CD4-positive, alpha-beta T cell treated with Interleukin-17A for 1 hour (primary cell): ENCODE measurements around the gene RPL14.
"Not testable (repeated sequence)": the region's sequence is repeated elsewhere in the genome, so short reads cannot be mapped to it uniquely, and the experiment has no call there.

Source experiments
- DNase-seq: peaks from one replicate; pipeline ENCODE4 v3.0.0-alpha.2; 2020

RPL14 gene

GRCh38 chr3:40456940-40457823 is at the start of gene RPL14:
Gene RPL14 (plus strand): TSS chr3:40457339. CDS start chr3:40457472, 133 bp downstream.
- peak; percentile 96 for DNase-seq

DNA sequence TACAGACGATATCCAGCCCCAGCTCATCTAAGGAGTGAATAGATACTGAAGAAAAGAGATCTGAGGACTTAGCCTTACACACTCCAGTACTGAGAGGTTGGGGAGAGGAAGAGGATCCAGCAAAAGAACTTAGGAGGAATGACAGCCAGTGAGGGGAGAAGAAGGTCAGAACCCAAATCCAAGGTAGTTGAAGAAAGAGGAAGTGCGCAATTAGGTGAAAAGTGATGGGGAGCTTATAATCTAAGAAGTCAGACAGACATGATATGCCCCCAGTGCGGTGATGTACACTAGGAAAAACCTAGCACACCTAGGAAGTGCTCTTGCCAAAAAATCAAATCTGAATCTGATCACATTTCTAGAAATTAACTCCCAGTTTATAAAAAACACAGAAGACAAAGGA is 49.5 kb upstream of the RPL14 start:
- no peak for DNase-seq

DNA sequence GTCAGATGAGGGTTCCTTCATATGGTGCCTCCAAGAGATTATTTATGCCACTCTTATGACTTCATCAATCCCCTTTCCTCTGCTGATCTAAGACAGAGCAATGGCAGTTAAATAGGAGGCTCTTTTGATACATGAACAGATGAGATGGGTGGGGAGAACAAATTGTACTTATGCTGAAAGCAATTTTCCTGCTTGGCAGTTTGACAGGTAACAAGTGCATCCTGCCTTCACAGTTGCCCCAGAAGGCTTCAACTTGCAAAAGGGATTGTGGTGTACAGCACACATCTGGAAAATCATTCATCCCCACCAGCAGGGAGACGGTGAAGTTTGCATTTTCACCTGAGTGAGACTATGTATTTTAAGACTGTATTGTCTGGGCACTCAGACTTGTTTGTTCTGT is 42.9 kb upstream of the RPL14 start:
- DNase-seq: no peak

- no peak for DNase-seq
Measured at GRCh38 chr3:40417845-40418543, 39.1 kb upstream of the RPL14 start.

- DNase-seq: no peak
Measured at GRCh38 chr3:40422861-40423260, 34.3 kb upstream of the RPL14 start.

GRCh38 chr3:40427045-40427669 is 30.0 kb upstream of the RPL14 start:
- no peak for DNase-seq

GRCh38 chr3:40432793-40433192 is 24.3 kb upstream of the RPL14 start:
- no peak for DNase-seq

- DNase-seq: no peak
Measured at GRCh38 chr3:40437889-40438288, 19.2 kb upstream of the RPL14 start.

DNA sequence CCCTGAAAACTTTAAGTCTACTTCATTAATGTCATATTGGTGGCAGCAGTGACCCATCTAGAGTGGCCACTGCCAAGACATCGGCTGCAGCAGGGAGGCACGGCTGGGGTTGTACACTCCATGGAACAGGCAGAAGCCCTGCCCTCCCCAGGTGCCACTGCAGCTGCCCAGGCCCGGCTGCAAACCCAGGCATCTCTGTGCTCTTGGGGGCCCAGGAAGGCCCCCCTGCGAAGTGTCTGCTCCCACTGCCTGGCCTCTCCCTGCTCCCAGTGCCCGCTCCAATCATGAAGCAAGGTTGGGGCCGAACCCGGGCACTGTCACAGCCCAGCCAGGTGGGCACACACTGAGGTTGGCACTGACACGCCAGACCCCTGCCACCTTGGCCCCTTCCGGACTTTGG is 12.1 kb upstream of the RPL14 start:
- DNase-seq: no peak

DNA sequence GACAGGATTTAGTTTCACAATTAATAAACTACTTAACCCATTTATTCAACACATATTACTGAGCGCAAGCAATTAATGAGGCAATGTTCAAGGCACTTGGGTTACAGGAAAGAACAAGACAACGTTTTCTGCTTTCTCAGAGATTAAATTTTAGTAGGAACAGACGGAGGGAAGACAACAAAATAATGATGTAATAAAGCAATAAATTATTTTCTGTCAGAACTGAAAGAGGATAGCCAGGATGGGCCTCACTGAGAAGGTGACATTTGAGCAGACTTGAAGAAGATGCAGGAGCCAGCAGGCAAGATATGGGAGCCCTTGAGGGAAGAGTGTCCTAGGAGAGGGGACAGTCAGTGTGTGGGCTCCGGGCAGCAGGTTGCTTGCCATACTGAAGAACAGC is 11.3 kb upstream of the RPL14 start:
- DNase-seq: no peak

DNA sequence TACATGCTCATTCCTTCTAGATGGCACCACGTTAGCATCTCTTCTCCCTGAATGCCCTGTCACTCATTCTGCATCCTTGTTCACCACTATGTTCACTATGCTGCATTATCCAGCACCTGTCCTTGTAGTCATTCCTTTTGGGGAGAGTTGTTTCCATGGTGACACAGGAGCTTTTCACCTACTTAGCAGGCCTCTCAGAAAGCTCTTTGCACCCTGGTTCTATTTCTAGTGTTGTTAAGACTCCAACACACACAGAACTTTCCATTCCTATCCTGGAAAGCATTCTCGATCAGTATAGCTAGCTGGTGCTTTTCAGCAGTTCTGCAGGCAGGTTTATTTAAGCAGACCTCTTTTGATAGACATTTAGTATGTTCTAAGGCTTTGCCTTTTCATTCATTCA is 6.7 kb upstream of the RPL14 start:
- no peak for DNase-seq

DNA sequence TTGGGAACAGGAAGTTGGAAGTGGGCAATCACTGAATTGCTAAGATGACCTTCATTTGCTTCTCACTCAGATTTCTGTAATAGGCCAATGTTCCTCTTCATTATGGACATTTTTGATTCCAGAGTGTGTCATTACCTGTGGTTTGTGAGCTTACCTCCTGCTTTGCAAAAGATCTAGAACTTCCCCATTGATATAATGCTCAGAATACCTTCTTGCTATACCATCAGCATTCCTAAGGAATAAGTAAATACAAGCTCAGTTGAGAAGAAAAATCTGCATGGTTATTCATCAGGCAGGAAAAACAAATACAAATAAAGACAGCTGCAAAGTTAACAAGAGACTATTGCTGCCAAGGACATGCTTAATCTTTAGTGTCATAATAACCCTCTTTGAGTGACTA is 5.6 kb upstream of the RPL14 start:
- no peak for DNase-seq

GRCh38 chr3:40452057-40452456 is 5.1 kb upstream of the RPL14 start:
- DNase-seq: no peak

- DNase-seq: no peak
Measured at GRCh38 chr3:40452562-40452875, 4.6 kb upstream of the RPL14 start.

DNA sequence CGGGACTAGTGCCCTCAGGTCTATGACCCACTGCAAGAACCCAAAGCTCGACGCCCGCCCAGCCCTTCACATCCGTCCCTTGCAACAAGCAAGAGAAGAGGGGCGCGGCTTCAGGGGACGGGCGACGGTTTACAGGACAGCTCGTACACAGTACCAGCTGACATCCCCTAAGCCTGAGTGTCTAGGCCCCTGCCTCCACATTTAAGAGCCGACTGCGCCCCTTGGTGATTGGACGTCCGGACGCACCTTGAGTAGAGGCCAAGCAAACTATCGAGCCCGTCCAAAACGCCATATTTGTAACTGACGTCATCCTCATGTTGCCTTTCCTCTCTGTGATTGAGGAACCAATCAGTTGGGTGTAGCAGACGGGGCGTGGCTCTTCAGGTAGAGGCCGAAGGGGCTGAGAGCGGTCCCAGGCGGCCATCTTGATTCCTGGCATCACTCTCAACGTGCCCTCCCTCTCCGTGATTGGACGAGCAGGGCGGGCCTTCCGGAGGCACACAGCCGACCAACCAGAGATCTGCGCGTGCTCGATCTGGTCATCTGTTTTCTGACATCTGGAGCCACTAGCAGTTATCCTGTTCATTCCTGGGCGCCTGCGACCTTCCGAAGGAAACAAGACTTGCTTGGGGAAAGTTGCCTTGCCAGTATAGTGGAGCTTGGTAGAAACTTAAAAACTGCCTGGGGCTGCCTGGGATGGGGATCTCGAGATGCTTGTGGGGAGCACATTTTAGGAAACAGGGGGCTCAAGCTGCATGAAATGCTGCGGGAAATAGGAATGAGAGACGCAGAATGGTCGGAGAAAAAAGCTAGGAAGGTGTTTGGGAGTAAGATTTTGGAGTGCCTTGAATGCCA is 4.0 kb upstream of the RPL14 start:
- peak; percentile 98 for DNase-seq

GRCh38 chr3:40453933-40454332 is 3.2 kb upstream of the RPL14 start:
- DNase-seq: no peak

DNA sequence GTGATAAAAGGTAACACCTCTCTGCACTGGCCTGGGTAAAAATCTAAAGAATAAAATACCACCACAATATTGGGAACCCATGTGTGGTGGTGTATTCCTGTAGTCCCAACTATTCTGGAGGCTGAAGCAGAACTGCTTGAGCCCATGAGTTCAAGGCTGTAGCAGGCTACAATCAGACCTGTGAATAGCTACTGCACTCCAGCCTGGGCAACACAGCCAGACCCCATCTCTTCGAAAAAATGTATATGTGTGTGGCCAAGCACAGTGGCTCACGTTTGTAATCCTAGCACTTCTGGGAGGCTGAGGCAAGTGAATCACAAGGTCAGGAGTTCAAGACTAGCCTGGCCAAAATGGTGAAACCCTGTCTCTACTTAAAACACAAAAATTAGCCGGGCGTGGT is 1.8 kb upstream of the RPL14 start:
- no peak for DNase-seq

DNA sequence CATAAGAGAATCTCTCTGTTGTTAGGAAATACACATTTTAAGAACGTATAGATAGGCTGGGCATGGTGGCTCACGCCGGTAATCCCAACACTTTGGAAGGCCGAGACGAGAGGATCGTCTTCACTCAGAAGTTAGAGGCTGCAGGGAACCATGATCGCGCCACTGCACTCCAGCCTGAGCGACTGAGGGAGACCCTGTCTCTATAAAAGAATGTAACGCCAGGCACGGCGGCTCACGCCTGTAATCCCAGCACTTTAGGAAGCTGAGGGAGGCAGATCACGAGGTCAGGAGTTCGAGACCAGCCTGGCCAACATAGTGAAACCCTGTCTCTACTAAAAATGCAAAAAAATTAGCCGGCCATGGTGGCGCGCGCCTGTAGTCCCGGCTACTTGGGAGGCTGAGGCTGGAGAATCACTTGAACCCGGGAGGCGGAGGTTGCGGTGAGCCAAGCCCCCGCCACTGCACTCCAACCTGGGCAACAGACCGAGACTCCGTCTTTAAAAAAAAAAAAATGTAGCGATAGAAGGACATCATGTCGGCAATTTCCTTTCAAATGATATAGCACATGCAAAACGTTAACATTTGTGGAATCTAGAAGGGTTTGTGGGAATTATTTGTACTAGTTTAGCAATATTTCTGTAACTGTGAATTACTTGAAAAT is 730 bp upstream of the RPL14 start:
- DNase-seq: no peak

GRCh38 chr3:40458473-40458872 is 1.3 kb downstream of the RPL14 start:
- no peak for DNase-seq

GRCh38 chr3:40460481-40460880 is 3.3 kb downstream of the RPL14 start:
- not testable (repeated sequence) for DNase-seq

GRCh38 chr3:40461161-40461560 is 4.0 kb downstream of the RPL14 start:
- no peak for DNase-seq

DNA sequence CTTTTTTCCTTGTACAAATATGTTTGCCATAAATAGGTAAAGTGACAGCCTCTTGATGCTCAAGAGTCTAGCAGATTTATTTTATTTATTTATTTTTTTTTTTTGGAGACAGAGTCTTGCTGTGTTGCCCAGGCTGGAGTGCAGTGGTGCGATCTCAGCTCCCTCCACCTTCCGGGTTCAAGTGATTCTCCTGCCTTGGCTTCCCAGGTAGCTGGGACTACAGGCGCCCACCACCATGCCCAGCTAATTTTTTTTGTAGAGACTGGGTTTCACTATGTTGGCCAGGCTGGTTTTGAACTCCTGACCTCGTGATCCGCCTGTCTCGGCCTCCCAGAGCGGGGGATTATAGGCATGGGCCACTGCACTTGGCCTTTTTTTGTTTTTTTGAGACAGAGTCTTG is 5.7 kb downstream of the RPL14 start:
- not testable (repeated sequence) for DNase-seq

DNA sequence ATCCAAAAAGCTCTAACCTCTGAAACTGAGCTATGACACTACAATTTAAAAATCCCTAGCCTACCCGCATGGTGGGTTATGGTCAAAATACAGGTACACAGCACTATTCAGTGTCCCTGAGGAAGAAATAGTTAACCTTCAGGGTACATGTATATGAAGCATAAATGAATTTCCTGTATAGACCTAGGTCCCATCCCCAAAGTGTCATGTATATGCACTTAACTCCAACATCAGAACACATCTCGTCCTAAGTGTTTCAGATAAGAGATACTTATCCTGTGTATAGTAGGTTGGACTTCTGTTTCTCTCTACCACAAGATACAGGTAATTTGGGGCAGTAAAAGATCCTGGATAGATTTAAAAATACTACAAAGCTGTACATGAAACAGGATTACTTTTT is 6.4 kb downstream of the RPL14 start:
- no peak for DNase-seq
